GM19395 (cell line): ENCODE results near the gene CALML5.

ENCODE experiments used
- ATAC-seq: cut with Tn5 transposase; IDR thresholded peaks from one replicate; pipeline ENCODE4 v1.9.1; 2021; ENCODE audit warnings: mild to moderate bottlenecking, moderate library complexity; ENCODE audit not compliant: unreplicated experiment

CALML5 gene

DNA sequence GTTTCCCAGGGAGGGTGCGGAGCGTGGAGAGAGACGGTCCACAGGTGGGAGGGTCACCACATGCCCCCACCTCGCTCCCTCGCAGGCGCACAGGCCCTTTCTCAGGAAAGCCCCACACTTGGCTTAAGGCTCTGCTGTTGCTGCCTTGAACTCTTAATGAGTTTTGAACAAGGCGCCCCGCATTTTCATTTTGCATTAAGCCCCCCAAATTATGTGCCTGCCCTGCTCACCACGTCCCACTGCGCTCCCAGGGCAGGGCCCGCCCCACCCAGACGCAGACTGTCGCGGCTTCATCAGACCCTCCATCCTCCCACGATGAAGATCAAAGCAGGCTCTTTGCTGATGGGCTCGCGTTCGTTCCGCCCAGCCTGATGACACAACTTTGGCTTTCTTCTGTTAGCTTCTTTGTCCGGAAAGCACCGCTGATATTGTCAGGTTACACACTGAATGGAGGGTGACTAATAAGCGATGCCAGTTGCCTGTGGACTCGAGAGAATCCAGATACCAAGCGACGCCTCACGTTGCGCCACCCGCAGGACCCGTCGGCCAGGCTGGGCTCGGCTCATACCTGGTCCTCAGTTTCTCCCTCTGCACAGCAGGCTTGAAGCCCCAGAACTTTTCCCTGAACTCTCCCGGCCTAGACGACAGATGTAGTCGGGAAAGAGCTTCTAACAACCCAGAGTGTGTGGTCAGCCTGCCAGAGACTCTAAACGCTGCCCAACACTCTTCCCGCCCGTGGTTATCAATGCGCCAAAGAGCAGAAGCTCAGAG lies 34.9 kb upstream of the CALML5 start:
- ATAC-seq: no peak

DNA sequence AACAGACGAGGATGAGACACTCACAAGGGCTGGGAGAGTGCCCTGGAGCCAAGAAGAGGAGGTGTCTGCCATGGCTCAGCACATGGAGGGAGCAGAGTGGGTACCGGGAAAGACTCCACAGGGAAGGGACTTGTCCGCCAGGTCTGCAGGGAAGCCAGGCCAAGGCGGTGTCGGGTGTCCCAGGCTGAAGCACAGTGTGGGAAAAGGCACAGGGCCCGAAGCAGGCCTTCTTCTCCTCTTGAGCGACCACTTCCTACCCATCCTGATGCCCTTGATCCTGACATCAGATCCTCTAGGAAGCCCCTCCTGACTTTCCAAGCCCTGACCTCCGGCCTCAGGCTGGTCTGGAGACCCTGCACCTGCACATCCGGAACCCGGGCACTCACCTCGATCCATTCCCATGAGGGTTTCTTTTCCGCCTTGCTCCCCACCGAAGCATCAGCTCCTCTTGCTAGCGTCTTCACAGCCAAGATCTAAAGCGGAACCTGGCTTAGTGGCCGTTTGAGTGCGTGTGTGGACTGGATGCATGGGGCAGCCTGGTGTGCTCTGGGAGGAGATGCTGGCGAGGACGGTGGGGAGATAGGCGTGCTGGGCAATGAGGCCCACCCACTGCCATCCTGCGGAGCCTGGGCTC lies 33.8 kb upstream of the CALML5 start:
- ATAC-seq: no peak

DNA sequence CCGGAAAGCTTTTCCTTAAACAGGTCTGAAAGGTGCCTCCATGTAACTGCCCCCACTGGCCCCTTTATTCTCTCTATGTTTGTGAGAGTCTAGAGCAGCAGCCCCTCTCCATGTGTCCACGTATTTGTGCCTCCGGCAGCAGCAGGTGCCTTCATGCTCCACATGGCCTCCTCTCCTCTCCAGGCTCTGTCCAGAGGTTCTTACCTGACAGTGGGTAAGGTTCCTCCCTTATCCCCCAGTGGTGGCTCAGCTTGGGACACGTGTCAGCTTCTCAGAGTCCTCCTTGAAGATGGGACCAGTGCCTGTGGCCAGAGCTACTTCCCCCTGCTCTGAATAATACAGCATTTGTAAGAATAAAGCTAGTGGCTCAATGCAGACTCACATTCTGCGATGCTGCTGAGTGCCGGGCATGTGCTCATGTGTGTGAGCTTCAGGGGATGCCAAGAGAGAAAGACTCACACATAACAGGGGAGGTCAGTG lies 33.3 kb upstream of the CALML5 start:
- no peak for ATAC-seq

DNA sequence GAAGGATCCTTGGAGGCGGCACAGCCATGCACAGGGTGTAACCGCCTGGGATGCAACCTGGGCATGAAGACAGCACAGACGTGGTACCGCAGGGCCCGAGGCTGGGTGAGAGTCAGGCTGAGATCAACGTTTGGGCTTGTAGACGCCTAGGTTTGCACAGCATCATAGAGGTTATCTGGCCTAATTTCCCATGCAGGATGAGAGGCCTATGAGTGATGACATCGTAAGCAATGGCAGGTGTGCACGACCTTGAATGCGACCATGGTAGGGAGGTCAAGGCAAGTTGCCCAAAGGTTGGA lies 32.9 kb upstream of the CALML5 start:
- ATAC-seq: no peak

DNA sequence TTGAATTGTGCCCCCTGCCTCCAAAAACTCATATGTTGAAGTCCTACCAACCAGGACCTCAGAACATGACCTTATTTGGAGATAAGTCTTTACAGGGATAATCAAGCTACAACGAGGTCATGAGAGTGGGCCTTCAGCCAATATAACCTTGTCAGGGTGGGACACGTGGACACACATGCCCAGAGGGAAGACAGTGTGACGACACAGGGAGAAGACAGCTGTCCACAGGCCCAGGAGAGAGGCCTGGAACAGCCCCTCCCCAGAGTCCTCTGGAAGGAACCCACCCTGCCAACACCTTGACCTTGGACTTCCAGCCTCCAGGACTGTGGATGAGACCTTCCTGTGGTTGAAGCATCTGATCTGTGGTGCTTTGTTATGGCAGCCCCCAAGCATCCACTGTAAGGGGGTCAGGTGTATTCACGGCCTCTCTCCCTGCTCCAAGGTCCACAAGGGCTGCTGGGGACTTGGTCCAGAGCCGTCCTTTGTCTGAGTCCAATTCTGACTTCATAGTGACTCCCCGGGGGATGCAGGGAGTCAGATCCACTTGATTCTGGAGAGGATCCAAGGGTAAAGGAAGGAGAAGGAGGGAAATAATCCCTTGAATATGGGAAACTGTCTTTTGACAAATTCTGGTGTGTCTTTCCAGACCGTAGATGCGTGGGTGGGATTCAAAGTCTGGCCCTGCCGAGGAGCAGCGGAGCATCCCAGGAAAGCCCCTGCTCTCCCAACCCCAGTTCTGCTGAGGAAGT lies 32.4 kb upstream of the CALML5 start:
- ATAC-seq: no peak

- ATAC-seq: no peak
These were observed 31.6 kb upstream of the CALML5 start for GRCh38 chr10:5530846-5531557.

- ATAC-seq: no peak
These were observed 31.0 kb upstream of the CALML5 start for GRCh38 chr10:5530412-5530806.

DNA sequence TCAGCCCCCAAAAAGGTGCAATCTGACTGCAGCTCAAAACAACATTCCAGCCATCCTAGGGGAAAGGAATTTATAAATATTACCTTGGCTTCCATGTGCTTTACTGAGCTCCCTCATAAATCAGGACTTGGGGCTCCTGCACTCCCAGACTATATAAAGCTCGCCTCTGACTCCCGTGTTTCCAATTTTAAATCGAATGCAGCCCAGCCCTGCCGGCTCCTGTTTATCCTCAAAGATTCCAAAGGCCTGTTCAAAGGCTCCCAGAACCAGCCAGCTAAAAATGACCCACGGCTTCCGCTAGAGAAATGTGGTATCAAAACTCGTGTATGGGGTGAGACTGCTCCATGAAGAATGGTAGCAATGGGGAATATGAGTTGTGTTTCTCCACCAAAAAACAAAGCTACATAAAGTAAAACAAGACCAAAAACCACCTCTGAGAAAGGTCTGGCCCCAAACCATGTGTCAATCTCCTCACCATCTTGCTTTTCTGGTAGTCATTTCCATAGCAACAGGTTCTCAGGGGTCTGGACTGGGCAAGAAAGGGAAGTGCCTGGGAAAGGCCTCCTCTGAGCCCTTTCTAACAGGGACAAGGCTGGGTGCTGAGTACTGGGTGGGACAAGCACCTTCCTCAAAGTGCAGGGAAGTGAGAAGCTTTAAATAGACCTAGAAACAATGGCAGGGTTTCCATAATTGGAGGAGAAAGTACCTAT lies 30.5 kb upstream of the CALML5 start:
- ATAC-seq: no peak

DNA sequence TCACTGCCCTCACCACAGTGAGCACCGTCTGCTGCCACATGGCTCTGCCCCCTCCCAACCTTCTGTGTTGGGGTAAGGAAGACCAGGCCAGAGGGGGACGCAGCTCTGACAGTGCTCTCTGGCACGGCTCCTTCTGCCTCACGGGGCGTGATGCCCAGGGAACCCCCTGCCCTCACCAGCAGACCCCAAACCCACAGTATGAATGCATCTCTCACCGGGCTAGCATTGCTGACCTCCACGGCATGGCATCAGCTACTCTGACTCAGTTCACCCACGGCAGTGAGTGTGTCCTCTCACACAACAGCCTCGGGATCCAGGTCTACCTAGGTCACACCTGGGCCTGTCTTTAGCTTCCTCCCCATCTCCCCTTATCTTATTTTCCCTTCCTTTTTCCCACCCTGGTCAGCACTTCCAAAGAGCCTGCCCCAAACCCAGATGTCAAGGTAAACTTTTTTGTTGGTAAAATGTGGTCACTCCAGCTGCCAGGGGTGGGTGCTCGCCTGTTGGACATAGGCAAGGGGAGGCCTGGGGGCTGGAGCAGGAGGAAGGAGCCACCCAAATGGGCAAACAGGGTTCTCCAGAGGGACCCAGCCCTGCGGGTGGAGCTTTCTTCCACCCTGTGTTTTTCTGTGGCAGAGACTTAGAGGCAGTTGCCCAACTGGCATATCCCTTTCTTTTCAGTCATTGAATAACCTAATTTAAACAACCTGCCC lies 29.8 kb upstream of the CALML5 start:
- no peak for ATAC-seq

DNA sequence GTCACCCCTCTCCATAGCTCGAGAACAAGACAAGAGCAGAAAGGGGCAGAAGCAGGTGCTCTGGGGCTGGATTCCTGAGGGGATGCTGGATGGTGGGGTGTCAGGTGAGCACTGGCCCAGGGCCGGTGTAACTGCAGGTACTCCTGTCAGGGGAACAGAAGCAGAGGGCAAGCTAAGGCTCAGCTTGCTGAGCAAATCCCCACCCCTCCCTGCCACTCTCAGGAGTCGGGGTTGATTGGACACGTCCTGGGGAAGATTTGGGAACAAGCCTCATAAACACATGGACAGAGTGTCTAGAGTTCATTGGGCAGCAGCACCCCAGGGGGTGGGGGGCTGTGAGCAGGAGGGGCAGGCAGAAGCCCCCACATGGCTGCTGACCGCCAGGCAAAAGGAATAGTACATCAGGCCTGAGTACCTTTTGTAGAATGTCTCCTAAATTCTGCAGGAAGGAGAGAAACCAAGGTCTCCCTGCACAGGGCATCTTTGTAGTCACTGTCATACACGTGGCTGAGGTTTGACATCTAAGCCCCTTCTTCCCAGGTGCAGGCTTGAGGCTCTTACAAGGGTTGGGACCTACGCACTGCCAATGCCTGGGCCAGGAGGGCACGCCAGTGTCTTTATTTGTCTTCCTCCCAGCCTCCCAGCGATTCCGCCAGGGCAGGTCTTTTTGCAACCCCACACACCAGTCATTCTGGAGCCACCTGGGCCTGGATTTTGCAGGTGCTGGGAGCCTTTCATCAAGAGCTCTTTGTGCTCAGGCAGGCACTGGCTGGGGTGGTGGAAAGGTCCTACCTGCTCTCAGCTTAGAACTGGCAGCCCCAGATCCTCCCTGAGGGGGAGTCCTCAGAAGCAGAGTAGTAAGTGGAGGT lies 28.2 kb upstream of the CALML5 start:
- no peak for ATAC-seq

GRCh38 chr10:5526691-5527331 lies 27.4 kb upstream of the CALML5 start:
- ATAC-seq: no peak

DNA sequence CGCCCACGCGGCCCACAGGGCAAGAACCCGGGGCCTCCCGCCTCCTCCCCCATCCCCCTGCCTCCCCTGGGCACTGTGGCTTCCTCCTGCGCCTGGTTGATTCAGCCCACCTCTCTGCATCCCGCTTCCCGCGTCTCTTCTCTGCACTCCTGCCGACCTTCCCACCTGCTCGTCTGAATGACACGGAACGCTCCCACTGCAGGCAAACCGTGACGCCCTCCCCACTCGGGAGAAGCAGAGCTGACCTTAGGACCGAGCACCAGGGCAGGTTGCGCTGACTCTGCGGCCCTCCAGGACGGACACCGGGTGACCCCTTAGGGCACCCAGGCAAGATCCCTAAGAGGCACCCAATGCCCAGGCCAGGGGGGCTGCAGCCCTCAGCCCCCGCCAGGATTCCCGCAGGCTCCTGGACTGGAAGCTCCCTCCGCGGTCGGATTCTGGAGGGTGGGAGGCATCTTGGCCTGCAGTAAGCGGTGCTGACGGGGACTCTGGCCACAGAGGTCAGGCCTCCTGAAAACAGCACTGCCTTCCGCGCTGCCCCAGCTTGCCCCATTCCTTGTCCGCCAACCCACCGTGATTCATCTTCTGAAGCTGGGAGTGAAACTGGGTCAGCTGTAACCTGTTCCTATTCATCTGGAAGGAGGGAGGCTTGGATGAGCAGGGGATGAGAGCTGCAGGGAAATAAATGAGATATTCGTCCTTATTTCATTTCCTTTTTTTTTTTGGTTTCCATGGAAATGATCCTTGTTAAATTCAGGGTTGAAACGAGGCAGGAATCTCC lies 26.4 kb upstream of the CALML5 start:
- ATAC-seq: no peak

DNA sequence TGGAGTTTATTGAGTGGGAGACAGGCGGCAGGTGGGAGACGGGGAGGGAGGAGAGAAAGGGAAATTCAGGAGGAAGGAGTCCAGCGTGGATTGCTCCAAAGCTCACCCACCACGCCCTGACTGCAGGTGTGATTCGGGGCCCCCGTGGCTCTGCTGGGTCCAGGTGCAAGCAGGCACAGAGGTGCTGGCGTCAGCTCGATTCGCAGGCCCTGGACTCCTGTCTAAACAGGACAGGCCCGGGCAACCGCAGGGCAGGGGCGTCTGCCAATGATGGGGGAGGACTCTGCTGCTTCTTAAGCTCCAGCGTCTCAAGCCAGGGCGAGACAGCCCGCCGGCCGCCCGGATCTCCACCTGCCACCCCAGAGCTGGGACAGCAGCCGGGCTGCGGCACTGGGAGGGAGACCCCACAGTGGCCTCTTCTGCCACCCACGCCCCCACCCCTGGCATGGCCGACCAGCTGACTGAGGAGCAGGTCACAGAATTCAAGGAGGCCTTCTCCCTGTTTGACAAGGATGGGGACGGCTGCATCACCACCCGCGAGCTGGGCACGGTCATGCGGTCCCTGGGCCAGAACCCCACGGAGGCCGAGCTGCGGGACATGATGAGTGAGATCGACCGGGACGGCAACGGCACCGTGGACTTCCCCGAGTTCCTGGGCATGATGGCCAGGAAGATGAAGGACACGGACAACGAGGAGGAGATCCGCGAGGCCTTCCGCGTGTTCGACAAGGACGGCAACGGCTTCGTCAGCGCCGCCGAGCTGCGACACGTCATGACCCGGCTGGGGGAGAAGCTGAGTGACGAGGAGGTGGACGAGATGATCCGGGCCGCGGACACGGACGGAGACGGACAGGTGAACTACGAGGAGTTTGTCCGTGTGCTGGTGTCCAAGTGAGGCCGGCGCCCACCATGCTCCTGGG lies 25.5 kb upstream of the CALML5 start, which contains the start of gene CALML3:
CALML3 (plus strand) TSS at position 321 of the 920 bp plus-strand sequence; CDS start at position 446, 125 bp downstream.
- ATAC-seq: no peak

DNA sequence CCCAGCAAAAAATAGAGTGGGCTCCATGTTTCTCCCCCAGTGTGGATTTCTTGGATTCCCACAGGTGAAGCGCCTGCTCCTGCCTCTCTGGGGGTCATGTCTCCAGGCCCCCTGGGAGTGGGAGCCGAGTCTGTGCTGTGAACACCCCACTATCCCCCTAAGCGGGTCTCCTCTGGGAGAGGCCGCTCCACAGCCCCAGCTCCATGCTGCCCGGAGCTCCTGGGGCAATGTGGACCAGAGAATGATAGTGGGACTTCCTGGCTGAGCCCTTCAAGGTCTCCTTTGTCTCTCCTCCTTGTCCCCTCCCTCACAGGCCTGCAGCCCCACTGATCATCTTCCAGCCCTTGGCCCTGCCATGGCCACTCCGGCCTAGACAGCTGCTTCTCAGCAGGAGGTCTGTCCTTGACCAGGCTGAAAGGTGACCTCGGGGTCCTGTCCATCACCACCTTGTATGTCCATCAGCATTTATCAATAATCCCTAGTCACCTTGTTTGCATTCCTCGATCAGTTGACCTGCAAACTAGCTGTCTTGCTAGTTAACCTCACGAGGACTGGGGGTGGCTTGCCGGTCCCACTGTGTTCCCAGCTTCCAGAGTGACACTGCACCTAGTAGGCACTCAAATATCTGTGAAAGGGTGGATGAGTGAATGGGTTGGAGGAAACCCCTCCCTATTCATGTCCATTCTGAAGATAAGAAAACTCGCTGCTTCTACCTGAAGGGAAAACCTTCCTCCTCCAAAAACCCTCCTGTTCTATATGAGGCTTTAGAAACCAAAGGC lies 24.6 kb upstream of the CALML5 start:
- no peak for ATAC-seq

DNA sequence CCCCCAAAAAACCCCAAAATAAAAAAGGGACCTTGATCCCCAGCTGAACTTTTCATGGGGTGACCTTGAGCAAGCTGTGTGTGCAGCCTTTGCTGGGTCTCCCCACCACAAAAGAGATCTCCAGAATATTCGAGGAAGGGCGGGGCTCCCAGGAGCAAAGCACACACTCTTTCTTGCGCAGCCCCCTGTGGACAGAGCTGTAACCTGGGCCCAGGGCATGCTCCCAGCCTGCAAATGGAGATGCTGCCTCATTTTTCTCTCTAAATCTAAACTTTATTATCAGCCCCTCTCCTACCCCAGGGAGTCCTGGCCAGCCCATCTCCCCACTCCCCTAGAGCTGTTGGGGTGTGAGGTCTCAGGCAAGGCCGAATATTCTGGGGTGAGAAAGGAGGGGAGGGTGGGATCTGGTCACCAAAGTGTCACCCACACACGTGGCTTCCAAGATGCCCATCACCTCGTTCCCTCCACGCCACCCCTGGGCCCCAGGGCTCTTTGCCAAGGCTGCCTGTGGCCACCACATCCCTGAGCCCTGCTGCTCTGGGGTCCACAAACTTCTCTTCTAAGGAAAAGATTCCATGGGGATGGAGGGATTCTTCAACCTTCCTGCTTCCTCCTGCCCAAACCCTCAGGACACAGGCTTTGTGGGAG lies 23.7 kb upstream of the CALML5 start:
- no peak for ATAC-seq
